DOHH2 (cell line): ENCODE results near the gene DMTF1.

ENCODE experiments used
- CTCF ChIP-seq: fragments of 200-600 bp; sonication (generic); IDR thresholded peaks from one replicate; pipeline ENCODE4 v1.5.1; 2014; ENCODE audit warnings: antibody characterized with exemption, mild to moderate bottlenecking, low read depth, low read length; ENCODE audit not compliant: poor library complexity, severe bottlenecking
- EZH2phosphoT487 ChIP-seq: fragments of 200-600 bp; sonication (generic); IDR thresholded peaks from 2 replicates; pipeline ENCODE4 v1.6.1; 2017; ENCODE audit warnings: borderline replicate concordance, mild to moderate bottlenecking, antibody characterized with exemption, low read length, moderate library complexity, mixed read lengths

GRCh38 chr7:87213252-87213651 is 61.0 kb downstream of the DMTF1 start:
- TF ChIP-seq CTCF = no peak
- TF ChIP-seq EZH2phosphoT487 = no peak
